Esophagus (tissue), 2 donors: ENCODE data around the gene FGF9. TPM values are rescaled to one million over a fixed set of nuclear protein-coding genes. Genes with fewer than 3 reads are reported as not detected.

Source experiments
- H3K27ac ChIP-seq, 2 donors: one replicate each; pipeline ENCODE4 v1.5.1; 2013; ENCODE audit warnings: low read depth in 2 of 2, mild to moderate bottlenecking in 2 of 2, inconsistent platforms in 1 of 2, low read length in 1 of 2, moderate library complexity in 1 of 2
- H3K27me3 ChIP-seq, 2 donors: one replicate each; pipeline ENCODE4 v1.6.1; 2013; ENCODE audit warnings: low read length in 2 of 2, control low read depth in 1 of 2, mild to moderate bottlenecking in 1 of 2; ENCODE audit not compliant: insufficient read depth in 2 of 2, control insufficient read depth in 1 of 2
- H3K36me3 ChIP-seq, 2 donors: one replicate each; pipeline ENCODE4 v1.6.1; 2013; ENCODE audit warnings: low read length in 1 of 2; ENCODE audit not compliant: control insufficient read depth in 2 of 2, insufficient read depth in 2 of 2
- H3K4me1 ChIP-seq, 2 donors: one replicate each; pipeline ENCODE4 v1.6.1; 2013; ENCODE audit warnings: low read length in 1 of 2; ENCODE audit not compliant: control insufficient read depth in 2 of 2, insufficient read depth in 2 of 2
- H3K4me3 ChIP-seq, 2 donors: one replicate each; pipeline ENCODE4 v1.5.1; 2013; ENCODE audit warnings: low read length in 2 of 2, mild to moderate bottlenecking in 2 of 2, low read depth in 1 of 2, moderate library complexity in 1 of 2
- H3K9me3 ChIP-seq, 2 donors: one replicate each; pipeline ENCODE4 v1.6.1; 2013; ENCODE audit warnings: mild to moderate bottlenecking in 2 of 2, low read depth in 1 of 2, low read length in 1 of 2, moderate library complexity in 1 of 2; ENCODE audit not compliant: control insufficient read depth in 2 of 2, insufficient read depth in 1 of 2
- WGBS, 2 donors: extraction: QIAGEN DNeasy Blood & Tissue Kit; methylation state at CpG; one replicate each; pipeline ENCODE4 v1.1.7; 2013; 5-methylcytosine and 5-hydroxymethylcytosine counted together
- polyA plus RNA-seq, 2 donors: library from polyadenylated mRNA; stranded (reverse); fragments of 200-250 nt; gene quantifications; one replicate each; pipeline ENCODE4 v1.2.3, GENCODE V29; 2013
- donor health status: healthy with polysubstance abuse.
- donor health status: Bipolar disorder and iron deficiency.

FGF9 gene
- polyA plus RNA-seq, 2 donors, result 0.02 TPM

- H3K4me3 ChIP-seq, result peak overlapping the region; percentile 49 to 64
- H3K27ac ChIP-seq, result no peak overlapping the region
- no peaks in the 10 kb centered on the region for H3K9me3 ChIP-seq
- 0% methylated on average over 60 to 77 of the region's 77 CpGs for WGBS, 2 donors
- H3K27me3 ChIP-seq, result peaks cover 4 to 33% of the 10 kb centered on the region in 2 donors
- H3K36me3 ChIP-seq, result no peaks in the 10 kb centered on the region
- H3K4me1 ChIP-seq, result peaks cover 5 to 11% of the 10 kb centered on the region in 2 donors
These were observed 3.1 kb downstream of the FGF9 start for GRCh38 chr13:21673789-21674489.

GRCh38 chr13:21674490-21675009, 3.7 kb downstream of the FGF9 start:
- Histone ChIP-seq H3K27ac (no peak overlapping the region), H3K27me3 (peaks cover 4 to 26% of the 10 kb centered on the region in 2 donors), H3K4me3 (peak overlapping the region in 1 of 2 donors; percentile 64), H3K9me3 (no peaks in the 10 kb centered on the region), H3K36me3 (no peaks in the 10 kb centered on the region), H3K4me1 (peaks cover 5% of the 10 kb centered on the region in 2 donors)
- WGBS, 2 donors, result 1 to 2% methylated on average over 35 to 36 of the region's 36 CpGs

DNA sequence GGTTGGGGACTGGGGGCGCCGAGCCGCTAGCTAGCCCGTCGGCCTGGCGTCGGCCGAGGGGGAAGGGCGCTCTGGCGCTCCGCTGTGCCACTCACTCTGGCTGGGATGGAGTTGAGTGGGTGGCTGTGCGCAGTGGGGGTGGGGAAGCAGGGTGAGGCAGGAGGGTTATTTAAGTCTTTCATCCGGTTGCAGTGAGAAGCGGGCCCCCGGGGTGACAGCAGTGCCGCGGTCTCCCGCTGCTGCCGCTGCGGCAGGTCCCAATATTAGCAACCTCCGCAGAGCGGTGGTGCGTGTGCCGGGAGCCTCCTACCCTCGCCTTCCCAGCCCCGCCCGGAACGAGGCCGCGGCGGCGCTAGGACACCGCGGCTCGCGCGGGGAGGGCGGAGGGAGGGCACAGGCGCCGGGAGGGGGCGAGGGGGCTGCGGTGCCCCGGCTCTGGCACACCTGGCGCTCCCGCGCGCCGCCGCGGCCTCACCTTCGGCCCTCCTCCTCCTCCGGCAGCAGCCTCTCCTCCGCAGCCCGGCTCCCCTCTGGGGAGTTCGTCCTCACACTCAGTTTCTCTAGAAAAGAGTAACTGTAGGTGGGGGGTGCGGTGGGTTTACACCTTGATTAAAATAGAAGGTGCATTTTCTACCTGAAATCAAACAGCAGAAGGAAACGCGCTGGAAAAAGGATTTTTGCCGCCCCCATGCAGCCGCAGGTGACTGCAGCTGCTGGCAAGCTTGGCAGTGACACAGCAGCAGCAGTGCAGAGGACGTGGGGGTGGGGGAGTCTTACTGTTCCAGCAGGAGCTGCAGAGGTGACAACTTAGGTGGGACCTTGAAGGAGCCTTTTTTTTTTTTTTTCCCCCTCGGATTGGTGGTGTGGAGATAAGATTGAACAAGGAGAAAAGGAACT, 4.5 kb downstream of the FGF9 start:
- 2 to 4% methylated on average over 40 to 62 of the region's 62 CpGs for WGBS, 2 donors
- peak overlapping the region; percentile 39 to 64 for H3K4me3 ChIP-seq
- no peak overlapping the region for H3K27ac ChIP-seq
- no peaks in the 10 kb centered on the region for H3K9me3 ChIP-seq
- H3K36me3 ChIP-seq, result no peaks in the 10 kb centered on the region
- H3K27me3 ChIP-seq, result peaks cover 4 to 24% of the 10 kb centered on the region in 2 donors
- H3K4me1 ChIP-seq, result peaks cover 5% of the 10 kb centered on the region in 2 donors

- no peaks in the 10 kb centered on the region for H3K36me3 ChIP-seq
- no peaks in the 10 kb centered on the region for H3K9me3 ChIP-seq
- H3K27ac ChIP-seq, result no peak overlapping the region
- peaks cover 5% of the 10 kb centered on the region in 2 donors for H3K4me1 ChIP-seq
- WGBS, 2 donors, result 62 to 77% methylated on average over 6 of the region's 6 CpGs
- peaks cover 4 to 24% of the 10 kb centered on the region in 2 donors for H3K27me3 ChIP-seq
- H3K4me3 ChIP-seq, result no peak overlapping the region
These were observed 5.7 kb downstream of the FGF9 start for GRCh38 chr13:21676611-21677021.

DNA sequence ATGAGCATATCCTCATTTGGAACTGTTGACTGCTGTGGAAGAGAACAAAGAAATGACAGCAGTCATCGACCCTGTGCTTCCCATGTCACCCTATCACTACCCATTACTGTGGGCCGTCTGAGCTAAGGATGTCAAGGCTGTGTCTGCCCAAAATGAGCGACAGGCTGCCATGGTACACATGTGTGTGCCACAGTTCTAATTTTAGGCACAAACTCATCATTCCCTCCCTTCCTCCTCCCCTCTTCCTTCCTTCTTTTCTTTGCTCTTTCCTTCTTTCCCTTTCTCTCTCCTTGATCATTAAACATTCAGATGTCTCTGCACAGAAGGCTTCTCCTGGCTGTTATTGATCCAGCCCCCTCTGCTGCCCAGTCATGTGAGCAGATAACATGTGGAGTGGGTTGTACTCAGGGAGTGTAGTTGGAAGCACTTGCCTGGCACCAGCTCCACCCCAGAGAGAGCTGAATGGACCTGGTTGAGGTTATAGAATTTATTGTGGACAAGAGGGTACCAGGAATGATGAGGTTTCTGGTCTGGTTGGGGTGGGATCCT, 6.3 kb downstream of the FGF9 start:
- Histone ChIP-seq H3K9me3 (no peaks in the 10 kb centered on the region), H3K27me3 (peaks cover 4 to 24% of the 10 kb centered on the region in 2 donors), H3K27ac (no peak overlapping the region), H3K4me3 (no peak overlapping the region), H3K36me3 (no peaks in the 10 kb centered on the region), H3K4me1 (peaks cover 5% of the 10 kb centered on the region in 2 donors)
- WGBS, 2 donors, result 77 to 80% methylated on average over 3 of the region's 3 CpGs

GRCh38 chr13:21683034-21683733, 12.3 kb downstream of the FGF9 start:
- Histone ChIP-seq H3K36me3 (no peaks in the 10 kb centered on the region), H3K9me3 (no peaks in the 10 kb centered on the region), H3K4me1 (peaks cover 0 to 5% of the 10 kb centered on the region in 2 donors), H3K27me3 (no peaks in the 10 kb centered on the region), H3K27ac (peak overlapping the region in 1 of 2 donors; percentile 6), H3K4me3 (no peak overlapping the region)
- WGBS, 2 donors, result 56 to 65% methylated on average over 6 of the region's 6 CpGs

GRCh38 chr13:21684576-21684975, 13.7 kb downstream of the FGF9 start:
- H3K4me3 ChIP-seq, result no peak overlapping the region
- no peak overlapping the region for H3K27ac ChIP-seq
- 60 to 65% methylated on average over 2 of the region's 2 CpGs for WGBS, 2 donors
- peaks cover 0 to 5% of the 10 kb centered on the region in 2 donors for H3K4me1 ChIP-seq
- no peaks in the 10 kb centered on the region for H3K36me3 ChIP-seq
- no peaks in the 10 kb centered on the region for H3K9me3 ChIP-seq
- no peaks in the 10 kb centered on the region for H3K27me3 ChIP-seq

DNA sequence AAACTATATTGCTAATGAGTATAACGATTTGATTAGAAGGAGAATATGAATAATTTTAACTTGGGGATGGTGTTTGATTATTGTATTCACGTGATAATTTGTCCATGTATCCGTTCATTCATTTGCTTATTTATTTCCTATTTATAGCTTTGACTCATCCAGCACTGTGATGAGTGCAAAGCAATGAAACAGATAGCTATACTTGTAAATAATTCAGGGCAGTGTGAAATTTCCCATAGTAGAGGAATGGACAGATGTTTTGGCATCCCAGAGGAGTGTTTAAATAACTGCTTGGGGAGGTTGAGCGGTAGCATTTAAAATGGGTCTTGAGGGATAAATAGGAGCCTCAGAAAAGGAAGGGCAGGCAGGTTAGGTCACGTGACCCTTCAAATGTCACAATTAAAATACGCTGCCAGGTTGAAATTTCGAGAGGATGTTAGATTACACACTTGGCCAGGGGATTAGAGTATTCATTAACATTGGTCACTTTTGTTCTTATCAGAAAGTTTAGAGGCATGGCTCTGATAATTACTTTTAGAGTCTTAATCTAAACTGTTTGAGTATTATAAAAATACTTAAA, 14.7 kb downstream of the FGF9 start:
- Histone ChIP-seq H3K27me3 (no peaks in the 10 kb centered on the region), H3K4me1 (peaks cover 0 to 5% of the 10 kb centered on the region in 2 donors), H3K36me3 (no peaks in the 10 kb centered on the region), H3K4me3 (no peak overlapping the region), H3K27ac (no peak overlapping the region), H3K9me3 (no peaks in the 10 kb centered on the region)
- 84 to 85% methylated on average over 7 of the region's 7 CpGs for WGBS, 2 donors
